G401 (cell line): ENCODE results near the gene FRAS1. TPM values are rescaled to one million over a fixed set of nuclear protein-coding genes. Genes with fewer than 3 reads are reported as not detected.
"Not testable (repeated sequence)": the region's sequence is repeated elsewhere in the genome, so short reads cannot be mapped to it uniquely, and the experiment has no call there.

ENCODE experiments used
- DNase-seq: peaks from one replicate; pipeline ENCODE4 v3.0.0-alpha.2; 2015; ENCODE audit warnings: low spot score
- in situ Hi-C: cut with HindIII; loops from 2 replicates; pipeline ENCODE4 v1.10.0; 2016; ENCODE audit warnings: low sequenced_read_pairs, mixed read lengths
- total RNA-seq: library from RNA; depleted of rRNA; stranded (reverse); fragments of >200 nt; shearing (Covaris generic); gene quantifications from 2 replicates; pipeline ENCODE4 v1.2.3, GENCODE V29; 2014

Gene FRAS1
- total RNA-seq, 1 experiment from 2014 or later = not detected

- no peak for DNase-seq
- in situ Hi-C loops = no loop called here
Measured at GRCh38 chr4:78154972-78155590, 98.0 kb downstream of the FRAS1 start.

- in situ Hi-C loops = no loop called here
- DNase-seq = no peak
Measured at GRCh38 chr4:78155616-78156105, 98.5 kb downstream of the FRAS1 start.

- in situ Hi-C loops = no loop called here
- no peak for DNase-seq
Measured at GRCh38 chr4:78156520-78156919, 99.4 kb downstream of the FRAS1 start.

GRCh38 chr4:78162342-78162741 is 105.2 kb downstream of the FRAS1 start:
- in situ Hi-C loops = no loop called here
- no peak for DNase-seq

- in situ Hi-C loops = no loop called here
- no peak for DNase-seq
Measured at GRCh38 chr4:78162821-78163220, 105.7 kb downstream of the FRAS1 start.

GRCh38 chr4:78165758-78166157 is 108.6 kb downstream of the FRAS1 start:
- in situ Hi-C loops = no loop called here
- DNase-seq = no peak

GRCh38 chr4:78166622-78167021 is 109.5 kb downstream of the FRAS1 start:
- DNase-seq = no peak
- in situ Hi-C loops = no loop called here

- in situ Hi-C loops = no loop called here
- no peak for DNase-seq
Measured at GRCh38 chr4:78167510-78167909, 110.4 kb downstream of the FRAS1 start.

- in situ Hi-C loops = no loop called here
- no peak for DNase-seq
Measured at GRCh38 chr4:78168029-78168428, 110.9 kb downstream of the FRAS1 start.

GRCh38 chr4:78169728-78170127 is 112.6 kb downstream of the FRAS1 start:
- no peak for DNase-seq
- in situ Hi-C loops = no loop called here

- in situ Hi-C loops = no loop called here
- no peak for DNase-seq
Measured at GRCh38 chr4:78171482-78171881, 114.4 kb downstream of the FRAS1 start.

GRCh38 chr4:78174891-78175290 is 117.8 kb downstream of the FRAS1 start:
- no peak for DNase-seq
- in situ Hi-C loops = no loop called here

GRCh38 chr4:78179196-78179595 is 122.1 kb downstream of the FRAS1 start:
- in situ Hi-C loops = no loop called here
- no peak for DNase-seq

- DNase-seq, in situ Hi-C loops: not testable (repeated sequence)
Measured at GRCh38 chr4:78181681-78182234, 124.6 kb downstream of the FRAS1 start.

GRCh38 chr4:78184584-78184983 is 127.5 kb downstream of the FRAS1 start:
- in situ Hi-C loops = no loop called here
- no peak for DNase-seq

GRCh38 chr4:78185117-78185516 is 128.0 kb downstream of the FRAS1 start:
- in situ Hi-C loops = no loop called here

GRCh38 chr4:78186597-78187543 is 129.7 kb downstream of the FRAS1 start:
- no peak for DNase-seq
- in situ Hi-C loops = no loop called here

More at GRCh38 chr4:78185117-78185516, 128.0 kb downstream of the FRAS1 start:
- no peak for DNase-seq

- in situ Hi-C loops = no loop called here
- DNase-seq = no peak
Measured at GRCh38 chr4:78190068-78190467, 132.9 kb downstream of the FRAS1 start.

GRCh38 chr4:78190595-78190994 is 133.5 kb downstream of the FRAS1 start:
- in situ Hi-C loops = no loop called here
- DNase-seq = no peak

- in situ Hi-C loops = no loop called here
- no peak for DNase-seq
Measured at GRCh38 chr4:78197947-78198346, 140.8 kb downstream of the FRAS1 start.
